HG03432 (cell line): ENCODE data around the gene DTX2.
A peak's percentile ranks its signal among the peaks of the same experiment; 100 is the strongest.
"Not testable (repeated sequence)": the region's sequence is repeated elsewhere in the genome, so short reads cannot be mapped to it uniquely, and the experiment has no call there.

ENCODE experiments used
- ATAC-seq: cut with Tn5 transposase; IDR thresholded peaks from one replicate; pipeline ENCODE4 v1.9.1; 2021; ENCODE audit warnings: mild to moderate bottlenecking, moderate library complexity; ENCODE audit not compliant: unreplicated experiment

The DTX2 gene

GRCh38 chr7:76511200-76511910 is 49.8 kb downstream of the DTX2 start:
- not testable (repeated sequence) for ATAC-seq

GRCh38 chr7:76511911-76512885 is 50.7 kb downstream of the DTX2 start:
- not testable (repeated sequence) for ATAC-seq

- no peak for ATAC-seq
These were observed 51.7 kb downstream of the DTX2 start for GRCh38 chr7:76512941-76513816.

GRCh38 chr7:76513817-76514799 is 52.6 kb downstream of the DTX2 start:
- ATAC-seq: no peak

- no peak for ATAC-seq
These were observed 53.6 kb downstream of the DTX2 start for GRCh38 chr7:76514926-76515771.

GRCh38 chr7:76515999-76516443 is 54.5 kb downstream of the DTX2 start:
- no peak for ATAC-seq

GRCh38 chr7:76516932-76517331 is 55.4 kb downstream of the DTX2 start:
- ATAC-seq: not testable (repeated sequence)

GRCh38 chr7:76526183-76526582 is 64.7 kb downstream of the DTX2 start:
- not testable (repeated sequence) for ATAC-seq

GRCh38 chr7:76531643-76532042 is 70.1 kb downstream of the DTX2 start:
- not testable (repeated sequence) for ATAC-seq

- ATAC-seq: not testable (repeated sequence)
These were observed 81.7 kb downstream of the DTX2 start, which contains the start of gene SPDYE16 for GRCh38 chr7:76543197-76543596. SPDYE16 (minus strand) TSS chr7:76543297; CDS start chr7:76541459, 1,838 bp downstream.

- ATAC-seq: peak; percentile 100
These were observed 87.7 kb downstream of the DTX2 start for GRCh38 chr7:76549025-76549854.

- ATAC-seq: not testable (repeated sequence)
These were observed 88.3 kb downstream of the DTX2 start for GRCh38 chr7:76549855-76550248.

- not testable (repeated sequence) for ATAC-seq
These were observed 90.5 kb downstream of the DTX2 start for GRCh38 chr7:76551992-76552391.
